Measurements from ENCODE around the gene AGBL1.

Gene AGBL1

GRCh38 chr15:87034886-87035285, 955.2 kb downstream of the AGBL1 start:
- no peak for TF ChIP-seq FOXM1 (IDR thresholded peaks at IDR 0.05; ENCODE audit: borderline replicate concordance, low read depth)
- no peak for TF ChIP-seq TAF1 (IDR thresholded peaks at IDR 0.05; ENCODE audit: low read depth)
- no peak for TF ChIP-seq NFIC (IDR thresholded peaks at IDR 0.05)
- TF ChIP-seq EP300 (IDR thresholded peaks at IDR 0.05; ENCODE audit: borderline replicate concordance), result no peak
- TF ChIP-seq ZBTB7A (IDR thresholded peaks at IDR 0.05; ENCODE audit: low read depth), result no peak
- TF ChIP-seq EGR1 (IDR thresholded peaks at IDR 0.05), result no peak
- TF ChIP-seq CEBPB (IDR thresholded peaks at IDR 0.05), result no peak
- TF ChIP-seq TCF12 (IDR thresholded peaks at IDR 0.05; ENCODE audit: low read depth), result no peak
- no peak for TF ChIP-seq RAD21 (IDR thresholded peaks at IDR 0.05; ENCODE audit: low read depth)
- no peak for TF ChIP-seq CREB1 (IDR thresholded peaks at IDR 0.05; ENCODE audit: low read depth)
- TF ChIP-seq USF1 (IDR thresholded peaks at IDR 0.05), result no peak
- TF ChIP-seq YY1 (IDR thresholded peaks at IDR 0.05; ENCODE audit: low read depth), result no peak
- no peak for TF ChIP-seq REST (IDR thresholded peaks at IDR 0.05; ENCODE audit: low read depth)

- no peak for TF ChIP-seq FOXM1 (IDR thresholded peaks at IDR 0.05; ENCODE audit: borderline replicate concordance, low read depth)
- TF ChIP-seq MAX (IDR thresholded peaks at IDR 0.05), result no peak
- no peak for TF ChIP-seq CEBPB (IDR thresholded peaks at IDR 0.05)
- no peak for TF ChIP-seq REST (IDR thresholded peaks at IDR 0.05; ENCODE audit: low read depth)
- TF ChIP-seq TEAD4 (IDR thresholded peaks at IDR 0.05), result no peak
- TF ChIP-seq TCF12 (IDR thresholded peaks at IDR 0.05; ENCODE audit: low read depth), result no peak
- TF ChIP-seq EGR1 (IDR thresholded peaks at IDR 0.05), result no peak
- TF ChIP-seq RAD21 (IDR thresholded peaks at IDR 0.05; ENCODE audit: low read depth), result no peak
- TF ChIP-seq USF1 (IDR thresholded peaks at IDR 0.05), result no peak
- TF ChIP-seq CREB1 (IDR thresholded peaks at IDR 0.05; ENCODE audit: low read depth), result no peak
- no peak for TF ChIP-seq ZBTB7A (IDR thresholded peaks at IDR 0.05; ENCODE audit: low read depth)
- TF ChIP-seq NFIC (IDR thresholded peaks at IDR 0.05), result no peak
These were observed 958.7 kb downstream of the AGBL1 start for GRCh38 chr15:87038404-87038803.

- no peak for TF ChIP-seq REST (IDR thresholded peaks at IDR 0.05; ENCODE audit: low read depth)
- no peak for TF ChIP-seq NFIC (IDR thresholded peaks at IDR 0.05)
- no peak for TF ChIP-seq CEBPB (IDR thresholded peaks at IDR 0.05)
- TF ChIP-seq ZBTB7A (IDR thresholded peaks at IDR 0.05; ENCODE audit: low read depth), result no peak
These were observed 966.1 kb downstream of the AGBL1 start for GRCh38 chr15:87045746-87046145.

GRCh38 chr15:87047203-87047965, 967.7 kb downstream of the AGBL1 start:
- no peak for TF ChIP-seq ZBTB7A (IDR thresholded peaks at IDR 0.05; ENCODE audit: low read depth)
- no peak for TF ChIP-seq CREB1 (IDR thresholded peaks at IDR 0.05; ENCODE audit: low read depth)
- no peak for TF ChIP-seq YY1 (IDR thresholded peaks at IDR 0.05; ENCODE audit: low read depth)
- no peak for TF ChIP-seq EP300 (IDR thresholded peaks at IDR 0.05; ENCODE audit: borderline replicate concordance)
- no peak for TF ChIP-seq FOXM1 (IDR thresholded peaks at IDR 0.05; ENCODE audit: borderline replicate concordance, low read depth)
- no peak for TF ChIP-seq REST (IDR thresholded peaks at IDR 0.05; ENCODE audit: low read depth)
- TF ChIP-seq TCF12 (IDR thresholded peaks at IDR 0.05; ENCODE audit: low read depth), result no peak
- TF ChIP-seq MAX (IDR thresholded peaks at IDR 0.05), result no peak
- TF ChIP-seq EGR1 (IDR thresholded peaks at IDR 0.05), result no peak
- TF ChIP-seq RAD21 (IDR thresholded peaks at IDR 0.05; ENCODE audit: low read depth), result no peak
- no peak for TF ChIP-seq USF1 (IDR thresholded peaks at IDR 0.05)
- TF ChIP-seq CEBPB (IDR thresholded peaks at IDR 0.05), result no peak
- TF ChIP-seq NFIC (IDR thresholded peaks at IDR 0.05), result no peak
- no peak for TF ChIP-seq TAF1 (IDR thresholded peaks at IDR 0.05; ENCODE audit: low read depth)
- TF ChIP-seq TEAD4 (IDR thresholded peaks at IDR 0.05), result no peak

Measured in Ishikawa (cell line).